Subcutaneous abdominal adipose tissue (tissue), 5 donors: ENCODE data around the gene GALNT10.

Experiments used
- H3K27ac ChIP-seq: one replicate; pipeline ENCODE4 v1.7.0; 2013; ENCODE audit warnings: low read depth, mild to moderate bottlenecking, inconsistent platforms, low read length, moderate library complexity
- H3K27me3 ChIP-seq, 5 donors: one replicate each; pipeline ENCODE4 v1.7.0; 2013; ENCODE audit warnings: low read length in 5 of 5, inconsistent platforms in 1 of 5; ENCODE audit not compliant: control insufficient read depth in 5 of 5, insufficient read depth in 4 of 5
- H3K36me3 ChIP-seq, 5 donors: one replicate each; pipeline ENCODE4 v1.7.0; 2013; ENCODE audit warnings: low read length in 5 of 5; ENCODE audit not compliant: control insufficient read depth in 5 of 5, insufficient read depth in 5 of 5
- H3K4me1 ChIP-seq, 5 donors: one replicate each; pipeline ENCODE4 v1.7.0; 2013; ENCODE audit warnings: low read length in 5 of 5, mild to moderate bottlenecking in 3 of 5, moderate library complexity in 1 of 5; ENCODE audit not compliant: control insufficient read depth in 5 of 5, insufficient read depth in 5 of 5
- H3K4me3 ChIP-seq, 5 donors: one replicate each; pipeline ENCODE4 v1.7.0; 2013; ENCODE audit warnings: low read length in 5 of 5, low read depth in 1 of 5
- H3K9ac ChIP-seq, 5 donors: one replicate each; pipeline ENCODE4 v1.7.0; 2013; ENCODE audit warnings: low read length in 5 of 5, mild to moderate bottlenecking in 4 of 5, moderate library complexity in 3 of 5
- H3K9me3 ChIP-seq, 5 donors: one replicate each; pipeline ENCODE4 v1.7.0; 2013; ENCODE audit warnings: low read length in 5 of 5; ENCODE audit not compliant: control insufficient read depth in 5 of 5
- donor health status: healthy.
- donor health status: healthy.
- donor health status: healthy.
- donor health status: healthy.
- donor health status: healthy.

The GALNT10 gene

GRCh38 chr5:154429341-154429740, 238.8 kb downstream of the GALNT10 start:
- H3K27me3 ChIP-seq = no peaks in the 10 kb centered on the region
- no peak overlapping the region for H3K9ac ChIP-seq
- H3K4me3 ChIP-seq = no peak overlapping the region
- H3K36me3 ChIP-seq = no peaks in the 10 kb centered on the region
- H3K4me1 ChIP-seq = no peaks in the 10 kb centered on the region
- H3K9me3 ChIP-seq = no peaks in the 10 kb centered on the region
- no peak overlapping the region for H3K27ac ChIP-seq

DNA sequence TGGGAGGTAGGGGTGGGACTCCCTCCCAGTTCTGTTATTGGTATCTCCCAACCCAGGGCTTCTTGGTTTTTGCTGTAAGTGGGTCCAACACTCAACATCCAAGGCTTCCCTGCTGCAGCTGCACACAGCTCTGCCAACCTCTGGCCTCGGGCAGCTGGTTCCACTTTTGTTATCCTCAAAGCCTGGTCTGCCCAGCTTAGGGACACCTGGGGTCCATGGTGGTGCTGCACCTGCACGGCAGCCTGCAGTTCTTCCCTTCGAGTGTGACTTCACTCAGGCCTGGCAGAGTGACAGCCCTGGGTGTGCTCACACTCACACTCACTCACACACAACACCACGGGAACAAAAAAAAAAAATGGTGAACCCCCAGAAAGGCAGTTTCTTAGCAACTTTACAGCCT, 239.9 kb downstream of the GALNT10 start:
- H3K9me3 ChIP-seq = no peaks in the 10 kb centered on the region

DNA sequence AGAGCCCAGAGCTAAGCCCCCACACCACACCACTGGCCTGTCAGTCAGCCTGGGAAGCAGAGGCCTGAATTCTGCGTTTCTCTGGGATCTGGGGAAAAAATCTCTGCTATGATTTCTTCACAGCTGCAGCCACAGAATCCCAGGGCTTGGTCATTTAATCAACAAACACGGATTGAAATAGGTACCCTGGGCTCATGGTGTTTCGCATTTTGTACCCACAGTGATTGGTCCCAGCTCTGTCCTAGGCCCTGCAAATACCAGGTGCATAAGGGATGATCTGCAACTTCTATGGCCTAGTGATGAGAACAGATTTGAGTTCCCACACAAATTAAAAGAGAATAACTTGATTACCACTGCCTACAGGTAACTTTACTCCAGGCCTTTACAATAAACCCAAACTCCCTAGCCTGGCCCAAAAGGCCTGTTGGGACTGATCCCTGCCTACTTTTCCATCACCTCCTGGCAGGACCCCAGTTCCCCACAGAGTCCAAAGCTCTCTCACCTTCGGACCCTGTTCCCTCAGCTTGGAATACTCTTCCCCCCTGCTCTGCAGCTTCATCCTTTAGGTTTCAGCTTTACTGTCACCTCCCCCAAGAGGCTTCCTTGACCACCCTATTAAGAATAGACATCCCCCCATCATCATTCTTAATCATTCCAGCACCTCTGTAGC, 240.6 kb downstream of the GALNT10 start:
- peaks cover 6 to 15% (median 8%) of the 10 kb centered on the region in 5 donors for H3K36me3 ChIP-seq
- H3K27me3 ChIP-seq = no peaks in the 10 kb centered on the region
- no peak overlapping the region for H3K27ac ChIP-seq
- no peaks in the 10 kb centered on the region for H3K4me1 ChIP-seq
- H3K9me3 ChIP-seq = no peaks in the 10 kb centered on the region
- no peak overlapping the region for H3K4me3 ChIP-seq
- H3K9ac ChIP-seq = no peak overlapping the region

More for the DNA sequence above, 239.9 kb downstream of the GALNT10 start:
- Histone ChIP-seq H3K27ac (no peak overlapping the region), H3K27me3 (no peaks in the 10 kb centered on the region), H3K36me3 (peaks cover 0 to 10% (median 3%) of the 10 kb centered on the region in 5 donors), H3K4me3 (no peak overlapping the region), H3K9ac (no peak overlapping the region), H3K4me1 (no peaks in the 10 kb centered on the region)

DNA sequence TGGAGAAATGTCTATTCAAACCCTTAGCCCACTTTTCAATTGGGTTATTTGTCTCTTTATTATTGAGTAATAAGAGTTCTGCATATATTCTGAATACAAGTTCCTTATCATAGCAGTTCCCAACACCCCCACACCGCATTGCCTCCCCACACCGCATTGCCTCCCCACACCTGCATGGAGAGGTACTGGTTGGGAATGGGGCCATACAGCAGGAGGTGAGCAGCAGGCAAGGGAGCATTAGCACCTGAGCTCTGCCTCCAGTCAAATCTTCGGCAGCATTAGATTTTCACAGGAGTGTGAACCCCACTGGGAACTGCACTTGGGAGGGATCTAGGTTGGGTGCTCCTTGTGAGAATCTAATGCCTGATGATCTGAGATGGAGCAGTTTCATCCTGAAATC, 244.7 kb downstream of the GALNT10 start:
- Histone ChIP-seq H3K9ac (no peak overlapping the region), H3K27me3 (no peaks in the 10 kb centered on the region), H3K4me3 (no peak overlapping the region), H3K27ac (no peak overlapping the region), H3K4me1 (no peaks in the 10 kb centered on the region), H3K9me3 (no peaks in the 10 kb centered on the region), H3K36me3 (peaks cover 14 to 49% (median 23%) of the 10 kb centered on the region in 5 donors)

GRCh38 chr5:154437281-154437965, 246.9 kb downstream of the GALNT10 start:
- H3K27ac ChIP-seq = no peak overlapping the region
- H3K9ac ChIP-seq = no peak overlapping the region
- H3K27me3 ChIP-seq = no peaks in the 10 kb centered on the region
- no peaks in the 10 kb centered on the region for H3K4me1 ChIP-seq
- no peaks in the 10 kb centered on the region for H3K9me3 ChIP-seq
- H3K4me3 ChIP-seq = no peak overlapping the region
- peaks cover 17 to 70% (median 32%) of the 10 kb centered on the region in 5 donors for H3K36me3 ChIP-seq

- Histone ChIP-seq H3K4me1 (peaks cover 0 to 11% (median 10%) of the 10 kb centered on the region in 5 donors), H3K27me3 (no peaks in the 10 kb centered on the region), H3K36me3 (peaks cover 14 to 61% (median 33%) of the 10 kb centered on the region in 5 donors), H3K27ac (no peak overlapping the region), H3K9me3 (no peaks in the 10 kb centered on the region), H3K4me3 (no peak overlapping the region), H3K9ac (no peak overlapping the region)
Measured at GRCh38 chr5:154440540-154440939, 250.0 kb downstream of the GALNT10 start.

- Histone ChIP-seq H3K27ac (no peak overlapping the region), H3K36me3 (peaks cover 9 to 43% (median 24%) of the 10 kb centered on the region in 5 donors), H3K27me3 (no peaks in the 10 kb centered on the region), H3K4me1 (peaks cover 0 to 22% (median 20%) of the 10 kb centered on the region in 5 donors), H3K9me3 (no peaks in the 10 kb centered on the region), H3K9ac (no peak overlapping the region), H3K4me3 (no peak overlapping the region)
Measured at GRCh38 chr5:154442801-154443200, 252.3 kb downstream of the GALNT10 start.

GRCh38 chr5:154444556-154445421, 254.3 kb downstream of the GALNT10 start:
- peaks cover 0 to 36% (median 36%) of the 10 kb centered on the region in 5 donors for H3K4me1 ChIP-seq
- peak overlapping the region; percentile 71 to 100 (median 89) for H3K4me3 ChIP-seq
- peak overlapping the region; percentile 71 to 94 (median 86) for H3K9ac ChIP-seq
- no peaks in the 10 kb centered on the region for H3K9me3 ChIP-seq
- H3K27me3 ChIP-seq = no peaks in the 10 kb centered on the region
- peak overlapping the region; percentile 71 for H3K27ac ChIP-seq
- peaks cover 3 to 26% (median 12%) of the 10 kb centered on the region in 5 donors for H3K36me3 ChIP-seq

DNA sequence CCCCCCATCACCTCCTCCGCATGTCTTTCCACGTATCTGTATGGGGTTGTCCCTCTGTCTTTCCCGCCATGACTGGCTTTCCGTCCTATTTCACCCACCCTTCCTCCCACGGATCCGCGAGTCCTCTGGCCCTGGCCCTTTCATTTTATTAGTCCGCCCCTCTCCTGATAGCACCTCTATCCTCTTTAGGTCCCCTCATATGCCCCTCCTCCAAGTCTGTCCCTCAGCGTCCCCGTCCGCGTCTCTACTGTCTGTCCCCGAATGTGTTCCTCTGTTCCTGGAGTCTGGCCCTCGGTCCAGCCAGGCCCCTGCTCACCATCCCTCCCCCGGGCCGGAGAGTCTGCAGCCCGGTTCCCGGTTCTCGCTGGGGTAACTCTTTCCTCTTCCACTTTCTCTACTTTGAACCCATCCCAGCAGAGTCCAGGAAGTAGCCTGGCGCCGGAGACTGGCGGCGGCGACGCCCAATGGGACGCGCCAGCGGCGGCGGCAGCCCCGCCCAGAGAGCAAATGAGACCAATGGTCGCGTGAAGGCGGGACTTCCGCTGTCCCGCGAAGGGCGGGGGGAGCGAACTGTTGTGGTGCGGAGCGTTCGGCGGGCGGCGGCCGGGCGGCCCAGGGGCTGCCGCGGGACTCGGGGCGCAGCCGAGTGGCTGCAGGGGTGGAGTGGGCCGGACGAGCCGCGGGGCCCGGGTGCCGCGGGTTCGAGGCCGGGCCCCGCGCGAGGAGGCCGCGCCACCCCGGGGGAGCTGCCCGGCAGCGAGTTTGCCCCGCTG, 255.1 kb downstream of the GALNT10 start, which contains the start of gene SAP30L:
SAP30L (plus strand) TSS at position 576 of the 773 bp plus-strand sequence. CDS start 608 bp downstream, outside the sequence.
- Histone ChIP-seq H3K4me1 (peaks cover 0 to 36% (median 36%) of the 10 kb centered on the region in 5 donors), H3K9ac (peak within 1 kb of the TSS; percentile 86 to 94 (median 88)), H3K27ac (peak within 1 kb of the TSS; percentile 71), H3K9me3 (no peaks in the 10 kb centered on the region), H3K27me3 (no peaks in the 10 kb centered on the region), H3K4me3 (peak within 1 kb of the TSS; percentile 71 to 100 (median 89)), H3K36me3 (peaks cover 4 to 26% (median 12%) of the 10 kb centered on the region in 5 donors)
